ENCODE data around the gene ZNF24.

ZNF24 gene

GRCh38 chr18:35352778-35353177 lies 8.6 kb upstream of the ZNF24 start:
- DNase-seq = no peak

DNA sequence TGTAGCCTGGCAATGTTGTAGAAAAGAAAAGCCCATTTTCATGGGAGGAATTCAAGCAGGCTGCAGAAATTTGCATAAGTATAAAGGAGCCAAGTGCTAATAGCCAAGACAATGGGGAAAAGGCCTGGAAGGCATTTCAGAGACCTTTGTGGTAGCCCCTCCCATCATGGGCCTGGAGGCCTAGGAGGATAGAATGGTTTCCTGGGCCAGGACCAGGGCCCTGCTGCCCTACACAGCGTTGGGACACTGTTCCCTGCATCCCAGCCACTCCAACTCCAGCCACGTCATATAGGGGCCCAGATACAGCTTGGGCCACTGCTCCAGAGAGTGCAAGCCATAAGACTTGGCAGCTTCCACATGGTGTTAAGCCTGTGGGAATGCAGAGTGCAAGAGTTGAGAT lies 8.1 kb upstream of the ZNF24 start:
- no peak for DNase-seq

DNA sequence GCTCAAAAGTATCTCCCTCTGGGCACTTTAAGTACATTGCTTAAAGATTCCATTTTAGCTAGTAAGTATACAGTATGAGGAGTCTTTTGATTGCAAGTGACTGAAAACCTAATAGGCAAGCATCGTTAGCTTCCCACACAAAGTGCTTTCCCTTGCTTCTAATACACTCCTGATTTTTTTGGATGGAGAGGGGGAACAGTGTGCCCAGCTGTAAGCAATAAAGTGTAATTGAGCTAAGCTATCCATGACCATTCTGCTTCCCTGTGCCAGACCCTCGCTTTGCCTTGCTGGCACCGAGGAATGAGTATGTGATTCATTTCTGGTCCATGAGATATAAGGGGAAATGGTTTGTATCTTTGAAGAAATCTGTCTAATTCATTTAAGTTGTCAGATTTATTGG lies 3.8 kb upstream of the ZNF24 start:
- no peak for DNase-seq

- no peak for DNase-seq
Observed at GRCh38 chr18:35345950-35346349, 1.7 kb upstream of the ZNF24 start.

- no peak for DNase-seq
Observed at GRCh38 chr18:35345460-35345921, 1.3 kb upstream of the ZNF24 start.

- DNase-seq = no peak
Observed at GRCh38 chr18:35344736-35345459, 678 bp upstream of the ZNF24 start.

DNA sequence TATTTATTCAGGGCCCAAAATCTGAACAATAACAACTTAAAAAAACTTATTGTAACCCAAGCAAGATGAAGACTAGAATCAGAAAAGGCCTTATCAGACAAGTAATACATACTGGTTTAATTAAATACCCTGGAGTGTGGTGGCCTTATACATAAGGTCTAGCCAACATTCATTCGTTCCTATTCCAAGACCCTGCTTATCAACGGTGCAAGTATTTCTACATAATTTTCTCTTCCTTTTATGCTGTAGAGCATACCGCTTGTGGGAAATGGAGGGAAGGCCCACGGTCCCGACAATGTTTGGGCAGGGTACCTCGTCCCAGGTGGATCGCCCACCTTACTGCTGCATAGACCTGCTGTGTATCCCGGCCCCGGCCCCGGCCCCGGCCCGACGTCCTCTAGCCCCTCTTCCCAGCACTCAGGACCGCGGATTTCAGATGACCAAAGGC lies 708 bp downstream of the ZNF24 start:
- DNase-seq = no peak

DNA sequence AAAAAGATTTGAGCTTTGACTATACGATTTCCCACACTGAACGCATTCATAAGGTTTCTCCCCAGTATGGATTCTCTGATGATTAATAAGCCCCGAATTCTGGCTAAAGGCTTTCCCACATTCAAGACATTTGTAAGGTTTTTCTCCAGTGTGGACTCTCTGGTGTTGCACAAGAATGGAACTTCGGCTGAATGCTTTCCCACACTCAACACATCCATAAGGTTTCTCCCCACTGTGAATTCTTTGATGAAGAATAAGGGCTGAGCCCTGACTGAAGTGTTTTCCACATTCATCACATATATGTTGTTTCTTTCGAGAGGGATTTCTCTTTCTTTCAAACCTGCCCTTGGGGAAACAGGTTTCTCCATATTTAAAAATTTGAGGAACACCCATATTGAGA lies 6.9 kb downstream of the ZNF24 start:
- DNase-seq = no peak

DNA sequence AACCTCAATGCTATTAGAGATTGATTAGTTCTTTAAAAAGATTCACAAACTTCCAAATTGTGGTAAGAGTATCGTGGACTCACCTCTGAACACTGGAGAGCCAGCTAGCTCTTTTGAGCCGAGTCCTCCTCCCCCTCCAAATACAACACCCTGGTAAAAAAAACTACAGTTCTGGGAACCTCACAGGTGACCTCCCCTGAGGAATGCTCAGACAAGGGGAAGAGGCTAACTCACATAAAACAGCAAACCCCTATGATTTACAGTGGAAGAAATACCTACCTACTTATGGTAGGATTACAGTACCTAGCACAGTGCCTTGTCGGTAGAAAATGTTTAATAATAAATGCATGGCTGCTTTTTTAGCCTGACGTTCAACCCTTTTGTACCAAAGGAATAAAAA lies 8.4 kb downstream of the ZNF24 start:
- DNase-seq = no peak

GRCh38 chr18:35334821-35335220 lies 9.4 kb downstream of the ZNF24 start:
- no peak for DNase-seq

- DNase-seq = no peak
Observed at GRCh38 chr18:35334212-35334611, 10.0 kb downstream of the ZNF24 start.

GRCh38 chr18:35331367-35332087 lies 12.7 kb downstream of the ZNF24 start:
- DNase-seq = no peak

- no peak for DNase-seq
Observed at GRCh38 chr18:35328868-35329267, 15.4 kb downstream of the ZNF24 start.

DNA sequence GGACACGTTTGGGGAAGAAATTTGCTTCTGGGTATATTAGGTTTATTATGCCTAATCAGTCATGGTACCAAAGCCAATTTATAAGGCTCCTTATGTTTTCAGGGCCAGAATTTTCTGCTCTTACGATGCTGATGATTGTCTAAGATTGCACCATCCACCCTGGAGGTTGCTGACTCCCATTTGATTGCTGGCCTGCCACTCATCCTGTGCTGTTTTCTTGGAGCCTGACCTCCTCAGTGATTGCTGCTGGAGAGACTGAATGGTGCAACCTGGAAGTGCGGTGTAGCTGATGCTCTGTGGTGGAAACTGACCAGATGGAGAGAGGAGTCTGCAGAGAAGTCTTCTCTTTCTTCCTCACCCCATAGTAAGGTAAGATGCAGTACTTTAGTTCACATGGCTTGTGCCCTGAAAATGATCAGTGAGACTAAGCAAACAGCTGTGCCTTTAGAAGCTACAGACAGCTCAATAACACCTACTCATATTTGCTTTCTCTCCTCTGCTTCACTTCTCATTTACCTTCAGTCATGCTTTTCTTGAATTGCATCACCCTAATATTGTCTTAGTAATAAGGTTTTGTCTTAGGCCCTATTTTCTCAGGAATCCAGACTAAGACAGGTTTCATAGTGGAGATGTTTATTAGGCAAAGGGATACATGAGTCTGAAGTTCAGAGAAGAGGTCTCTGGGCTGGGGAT lies 17.4 kb downstream of the ZNF24 start:
- no peak for DNase-seq

DNA sequence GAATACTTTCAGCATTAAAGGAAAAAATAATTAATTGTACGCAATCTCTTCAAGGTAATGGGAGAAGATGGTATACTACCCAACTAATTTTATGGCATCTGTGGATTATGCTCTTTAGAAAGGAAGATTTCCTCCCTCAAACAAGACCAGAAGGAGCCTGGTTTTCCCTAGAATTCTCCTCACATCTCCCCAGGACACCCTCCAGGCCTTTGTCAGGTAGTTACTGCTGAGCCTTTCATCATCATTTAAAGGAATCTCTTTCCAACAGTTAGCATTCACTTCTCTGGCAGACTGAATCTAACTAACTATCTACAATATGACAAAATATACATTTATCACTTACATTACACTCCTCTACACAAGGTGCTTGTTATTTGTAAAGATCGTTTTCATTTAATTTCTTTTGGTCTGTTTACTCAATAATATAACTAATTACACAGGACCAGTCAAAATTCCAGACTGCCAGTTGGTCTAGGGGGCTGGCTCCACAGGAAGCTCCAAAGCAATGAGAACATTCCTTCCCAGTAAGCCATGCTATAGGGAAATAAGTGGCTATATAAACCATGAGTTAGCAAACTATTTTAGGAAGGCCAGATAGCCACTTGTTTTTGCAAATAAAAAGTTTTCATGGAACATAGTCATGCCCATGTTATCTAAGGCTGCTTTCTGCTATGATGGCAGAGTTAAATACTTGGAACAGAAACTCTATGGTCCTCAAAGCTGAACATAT lies 19.1 kb downstream of the ZNF24 start:
- no peak for DNase-seq

DNA sequence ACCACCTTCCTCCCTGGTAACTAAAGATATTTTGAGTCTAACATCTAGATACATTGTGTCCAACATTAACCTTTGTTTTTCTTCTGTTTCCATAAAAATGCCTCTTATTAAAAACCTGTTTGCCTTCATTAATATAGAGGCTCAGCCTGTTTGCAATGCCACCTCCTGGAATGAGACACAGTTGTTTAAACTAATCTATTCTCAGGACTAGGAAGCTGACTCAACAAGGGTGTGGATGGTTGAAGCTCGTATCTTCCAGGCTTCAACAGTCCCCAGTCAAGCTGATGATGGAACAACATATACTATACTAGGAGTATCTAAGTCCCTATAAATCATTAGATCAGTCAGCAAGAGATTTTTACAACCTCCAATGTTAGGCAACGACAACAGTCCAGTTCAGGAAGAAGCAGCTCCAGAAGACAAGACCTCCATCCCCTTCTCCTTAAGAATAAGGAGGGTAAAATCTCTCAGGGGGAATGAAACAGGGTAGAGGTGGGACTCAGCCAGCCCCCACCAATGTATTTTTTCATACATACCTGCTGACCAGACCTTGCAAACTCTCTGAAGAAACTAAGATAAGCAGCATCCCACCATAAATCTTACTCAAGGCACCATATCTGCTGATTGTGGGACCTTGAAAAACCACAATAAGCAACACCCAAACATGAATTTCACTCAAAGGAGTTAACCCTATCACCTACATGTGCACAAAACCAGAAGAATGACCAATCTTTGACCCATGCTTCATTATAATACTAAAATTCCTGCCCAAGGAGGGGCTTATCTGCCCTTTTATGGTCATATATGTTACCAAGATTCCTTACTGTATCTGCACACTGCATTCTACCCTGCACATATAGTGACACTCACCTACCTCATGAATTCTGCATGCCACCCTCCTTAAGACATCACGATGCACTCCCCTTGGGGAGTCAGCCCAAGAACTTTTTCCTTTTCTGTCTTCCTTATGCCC lies 21.4 kb downstream of the ZNF24 start:
- no peak for DNase-seq

- no peak for DNase-seq
Observed at GRCh38 chr18:35311496-35311895, 32.7 kb downstream of the ZNF24 start.

DNA sequence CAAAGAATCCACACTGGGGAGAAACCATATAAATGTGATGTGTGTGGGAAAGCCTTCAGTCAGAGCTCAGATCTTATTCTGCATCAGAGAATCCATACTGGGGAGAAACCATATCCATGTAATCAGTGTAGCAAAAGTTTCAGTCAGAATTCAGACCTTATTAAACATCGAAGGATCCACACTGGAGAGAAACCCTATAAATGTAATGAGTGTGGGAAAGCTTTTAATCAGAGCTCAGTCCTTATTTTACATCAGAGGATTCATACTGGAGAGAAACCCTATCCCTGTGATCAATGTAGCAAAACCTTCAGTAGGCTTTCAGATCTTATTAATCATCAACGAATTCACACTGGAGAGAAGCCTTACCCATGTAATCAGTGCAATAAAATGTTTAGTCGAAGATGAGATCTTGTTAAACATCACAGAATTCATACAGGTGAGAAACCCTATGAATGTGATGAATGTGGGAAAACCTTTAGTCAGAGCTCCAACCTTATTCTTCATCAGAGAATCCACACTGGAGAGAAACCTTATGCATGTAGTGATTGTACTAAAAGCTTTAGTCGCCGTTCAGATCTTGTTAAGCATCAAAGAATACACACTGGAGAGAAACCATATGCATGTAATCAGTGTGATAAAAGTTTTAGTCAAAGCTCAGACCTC lies 37.5 kb downstream of the ZNF24 start:
- no peak for DNase-seq

DNA sequence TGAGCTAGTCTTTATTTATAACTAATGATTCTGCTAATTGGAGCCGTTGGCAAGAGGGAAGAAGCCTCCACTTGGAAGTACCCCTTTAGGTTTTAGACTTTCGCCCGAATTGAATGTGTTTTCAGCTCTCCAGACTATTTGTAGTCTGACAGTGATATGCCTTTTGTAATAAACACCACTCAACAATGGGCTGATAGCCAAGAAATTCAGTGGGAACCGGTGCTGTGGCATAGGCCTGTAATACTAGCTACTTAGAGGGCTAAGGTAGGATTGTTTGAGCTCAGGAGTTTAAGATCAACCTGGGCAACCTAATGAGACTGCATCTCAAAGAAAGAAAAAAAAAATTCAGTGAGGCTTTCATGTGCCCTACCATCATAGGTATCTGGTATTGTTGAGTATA lies 40.6 kb downstream of the ZNF24 start:
- no peak for DNase-seq

GRCh38 chr18:35296060-35296459 lies 48.2 kb downstream of the ZNF24 start:
- no peak for DNase-seq

DNA sequence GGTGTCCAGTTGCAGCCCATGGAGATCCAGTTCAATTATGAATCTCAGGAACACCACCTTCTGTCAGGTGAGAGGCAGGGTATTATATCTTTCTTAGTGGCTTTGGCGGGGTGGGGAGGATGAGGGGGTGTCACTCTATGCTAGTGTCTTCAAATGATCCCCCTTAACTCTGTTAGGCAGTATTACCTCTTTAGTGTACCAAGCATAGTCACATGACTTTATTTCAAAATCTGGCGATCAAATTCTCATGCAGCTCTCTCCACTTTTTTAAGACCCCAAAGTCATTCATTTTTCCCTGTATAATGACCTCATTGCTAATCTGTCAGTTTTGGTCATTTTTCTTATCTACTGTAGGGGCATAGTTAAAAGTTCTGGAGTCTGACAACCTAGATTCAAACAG lies 53.1 kb downstream of the ZNF24 start:
- DNase-seq = no peak

Data from activated effector memory CD4-positive, alpha-beta T cell treated with anti-CD3 and anti-CD28 coated beads, Interleukin-2, amount 50 U/mL, for 16 hours (primary cell).